OCI-LY7 (cell line): ENCODE results near the gene ATP6V1E1. TPM values are rescaled to one million over a fixed set of nuclear protein-coding genes. Genes with fewer than 3 reads are reported as not detected.

ENCODE experiments used
- BruUV-seq: library from RNA; stranded (reverse); fragments of 400-500 nt; replicated peaks from 2 replicates; lab custom pipeline; 2021; lab: Mats Ljungman, UMichigan
- CTCF ChIA-PET: fragments of 300-600 bp; sonication (Branson Sonifier 250); formaldehyde crosslinking; loops from one replicate; lab custom pipeline; 2022; ENCODE audit warnings: antibody characterized with exemption; ENCODE audit not compliant: unreplicated experiment; lab: Charles Lee
- POLR2A ChIA-PET: fragments of 300-600 bp; sonication (Branson Sonifier 250); formaldehyde crosslinking; loops from one replicate; lab custom pipeline; 2022; ENCODE audit warnings: antibody characterized with exemption; lab: Charles Lee
- DNase-seq: peaks from one replicate; pipeline ENCODE4 v3.0.0-alpha.2; 2015; ENCODE audit warnings: low spot score
- H2AFZ ChIP-seq: fragments of 200-600 bp; sonication (generic), shearing (Covaris generic); 2 replicates; pipeline ENCODE4 v1.6.1; 2014; ENCODE audit warnings: mild to moderate bottlenecking, antibody characterized with exemption, low read length, moderate library complexity
- H3K27ac ChIP-seq: fragments of 200-600 bp; sonication (generic); 2 replicates; pipeline ENCODE4 v1.5.1; 2014; ENCODE audit warnings: mixed run types, low read depth, mild to moderate bottlenecking, moderate library complexity, low read length, inconsistent platforms; ENCODE audit not compliant: poor library complexity, severe bottlenecking
- H3K36me3 ChIP-seq: fragments of 200-600 bp; sonication (generic); 2 replicates; pipeline ENCODE4 v1.6.1; 2014; ENCODE audit warnings: mild to moderate bottlenecking, antibody characterized with exemption, low read length, moderate library complexity, mixed read lengths; ENCODE audit not compliant: insufficient read depth
- H3K4me1 ChIP-seq: fragments of 200-600 bp; sonication (generic); 2 replicates; pipeline ENCODE4 v1.5.1; 2014; ENCODE audit warnings: mild to moderate bottlenecking, low read length; ENCODE audit not compliant: insufficient read depth, poor library complexity, severe bottlenecking
- H3K4me2 ChIP-seq: fragments of 200-600 bp; sonication (generic); 2 replicates; pipeline ENCODE4 v1.6.1; 2014; ENCODE audit warnings: mild to moderate bottlenecking, low read length
- H3K4me3 ChIP-seq: fragments of 200-600 bp; sonication (generic); 2 replicates; pipeline ENCODE4 v1.5.1; 2014; ENCODE audit warnings: mild to moderate bottlenecking, low read depth, low read length; ENCODE audit not compliant: poor library complexity, severe bottlenecking
- H3K79me2 ChIP-seq: fragments of 200-600 bp; sonication (generic); 2 replicates; pipeline ENCODE4 v1.6.1; 2016; ENCODE audit warnings: low read depth, mild to moderate bottlenecking, low read length, moderate library complexity, mixed read lengths; ENCODE audit not compliant: insufficient read depth
- H3K9me2 ChIP-seq: fragments of 200-600 bp; sonication (generic); 2 replicates; pipeline ENCODE4 v1.6.1; 2016; ENCODE audit warnings: mild to moderate bottlenecking, low read length, mixed read lengths; ENCODE audit not compliant: insufficient read depth
- H3K9me3 ChIP-seq: fragments of 200-600 bp; sonication (generic); 2 replicates; pipeline ENCODE4 v1.6.1; 2014; ENCODE audit warnings: mild to moderate bottlenecking, mixed run types, low read length, mixed read lengths
- H4K20me1 ChIP-seq: fragments of 200-600 bp; sonication (generic); 2 replicates; pipeline ENCODE4 v1.6.1; 2014; ENCODE audit warnings: mild to moderate bottlenecking, antibody characterized with exemption, low read length, moderate library complexity, mixed read lengths; ENCODE audit not compliant: insufficient read depth
- CTCF ChIP-seq: fragments of 200-600 bp; sonication (generic); conservative IDR thresholded peaks from 2 replicates; pipeline ENCODE4 v1.5.1; 2014; ENCODE audit warnings: mild to moderate bottlenecking, antibody characterized with exemption, low read length, moderate library complexity, mixed read lengths
- EZH2phosphoT487 ChIP-seq: fragments of 200-600 bp; sonication (generic); IDR thresholded peaks from 2 replicates; pipeline ENCODE4 v1.6.1; 2018; ENCODE audit warnings: low read depth, borderline replicate concordance, mild to moderate bottlenecking, mixed run types, antibody characterized with exemption, low read length, moderate library complexity, mixed read lengths
- intact Hi-C: fragments of 100-400 bp; cut with micrococcal nuclease; formaldehyde crosslinking; loops from one replicate; pipeline ENCODE4 v1.10.0; 2022; ENCODE audit not compliant: unreplicated experiment
- total RNA-seq, 2 experiments: library from RNA; depleted of rRNA in 1 of 2; stranded (reverse); fragments of >200 nt in 1 of 2; shearing (Covaris generic) in 1 of 2; gene quantifications; 2 replicates each; pipeline ENCODE4 v1.2.3, GENCODE V29; 2014 to 2022

The ATP6V1E1 gene
- total RNA-seq, 2 experiments from 2014 or later: 82.2 to 100 TPM

GRCh38 chr22:17548010-17548755, 80.4 kb downstream of the ATP6V1E1 start:
- no peaks in the 10 kb centered on the region for H3K4me1 ChIP-seq
- no peak overlapping the region for H3K27ac ChIP-seq
- H3K36me3 ChIP-seq: no peaks in the 10 kb centered on the region
- H3K79me2 ChIP-seq: no peaks in the 10 kb centered on the region
- TF ChIP-seq CTCF (no peak), EZH2phosphoT487 (no peak)
- intact Hi-C loops: no loop called here
- no peaks in the 10 kb centered on the region for H3K9me3 ChIP-seq
- no peak overlapping the region for H3K4me3 ChIP-seq
- H4K20me1 ChIP-seq: no peaks in the 10 kb centered on the region
- H3K4me2 ChIP-seq: no peak overlapping the region
- BruUV-seq: no TSS peak
- no peak overlapping the region for H2AFZ ChIP-seq
- no peak for DNase-seq
- no peaks in the 10 kb centered on the region for H3K9me2 ChIP-seq
- CTCF ChIA-PET: no interaction called here
- POLR2A ChIA-PET: interaction anchor here (0.6 kb wide), 1 partner anchor 208 kb away, joined by 3 read pairs; no protein-coding TSS in a partner anchor

- no peak for DNase-seq
- Histone ChIP-seq H2AFZ (no peak overlapping the region), H3K4me2 (no peak overlapping the region), H3K9me2 (no peaks in the 10 kb centered on the region), H3K79me2 (no peaks in the 10 kb centered on the region), H3K27ac (no peak overlapping the region), H4K20me1 (no peaks in the 10 kb centered on the region), H3K36me3 (no peaks in the 10 kb centered on the region), H3K4me3 (no peak overlapping the region), H3K9me3 (no peaks in the 10 kb centered on the region), H3K4me1 (no peaks in the 10 kb centered on the region)
- no TSS peak for BruUV-seq
- TF ChIP-seq CTCF: no peak
- no peak for TF ChIP-seq EZH2phosphoT487
- intact Hi-C loops: no loop called here
- ChIA-PET CTCF (no interaction called here), POLR2A (interaction anchor here (1.0 kb wide), 1 partner anchor 14 kb away, joined by 4 read pairs; no protein-coding TSS in a partner anchor)
Observed at GRCh38 chr22:17542452-17542851, 86.1 kb downstream of the ATP6V1E1 start.

Other genes with a start within 250 kb of the ATP6V1E1 start
- not detected in 2 replicates for gene SLC25A18, start 65.3 kb downstream of the ATP6V1E1 start, total RNA-seq (2014; rRNA removed; shearing (Covaris generic))
- not detected in 2 replicates for gene SLC25A18, start 65.3 kb downstream of the ATP6V1E1 start, total RNA-seq (2022)
- 21.7 and 25.2 TPM in 2 replicates for gene BCL2L13, start 10.0 kb upstream of the ATP6V1E1 start, total RNA-seq (2014; rRNA removed; shearing (Covaris generic))
- 38.3 and 41.3 TPM in 2 replicates for gene BCL2L13, start 10.0 kb upstream of the ATP6V1E1 start, total RNA-seq (2022)
- gene BID, start 145.7 kb upstream of the ATP6V1E1 start, total RNA-seq (2014; rRNA removed; shearing (Covaris generic)): 59.9 and 87.8 TPM in 2 replicates
- gene BID, start 145.7 kb upstream of the ATP6V1E1 start, total RNA-seq (2022): 51.9 and 60.3 TPM in 2 replicates